A549 (cell line): ENCODE measurements around the gene CPOX. TPM values are rescaled to one million over a fixed set of nuclear protein-coding genes. Genes with fewer than 3 reads are reported as not detected.
"Not testable (repeated sequence)": the region's sequence is repeated elsewhere in the genome, so short reads cannot be mapped to it uniquely, and the experiment has no call there.

ENCODE experiments used
- ATAC-seq, 2 experiments: fragments of 200-7000 bp in 1 of 2; fragments of >200 bp in 1 of 2; cut with Nextera tagmentation in 1 of 2; cut with Tn5 transposase in 1 of 2; 3 replicates each; pipeline versions ENCODE4 v1.8.0 to v1.9.1; 2018 to 2020; ENCODE audit warnings: mild to moderate bottlenecking in 1 of 2, moderate library complexity in 1 of 2
- CTCF ChIA-PET: fragments of 300-600 bp; sonication (Branson Sonifier 250); formaldehyde crosslinking; extraction: SDS; loops from one replicate; lab custom pipeline; 2021; ENCODE audit warnings: antibody characterized with exemption, inconsistent platforms; lab: Yijun Ruan, JAX
- POLR2A ChIA-PET: fragments of 350-600 bp; formaldehyde crosslinking; extraction: SDS; loops from one replicate; lab custom pipeline; 2021; ENCODE audit warnings: antibody characterized with exemption, inconsistent platforms; lab: Yijun Ruan, JAX
- DNase-seq, 2 experiments: peaks; one replicate each; pipeline versions ENCODE4 v3.0.0 to v3.0.0-alpha.2; 2011 to 2016; ENCODE audit warnings: low read depth in 1 of 2, low spot score in 1 of 2
- FAIRE-seq: peaks from 2 replicates; lab custom pipeline; 2011; peaks lifted over from hg19 to GRCh38; lab: Jason Lieb, UNC
- H3K27ac ChIP-seq, 2 experiments: fragments of >200 bp; sonication (Bioruptor Twin); formaldehyde crosslinking; 3 replicates each; pipeline ENCODE4 v1.5.1; 2016 to 2017
- H3K4me1 ChIP-seq: fragments of >200 bp; sonication (Bioruptor Twin); formaldehyde crosslinking; 3 replicates; pipeline ENCODE4 v1.6.1; 2016
- H3K4me2 ChIP-seq: fragments of >200 bp; sonication (Bioruptor Twin); formaldehyde crosslinking; 3 replicates; pipeline ENCODE4 v1.6.1; 2016
- H3K4me3 ChIP-seq: fragments of >200 bp; sonication (Bioruptor Twin); formaldehyde crosslinking; 3 replicates; pipeline ENCODE4 v1.5.1; 2016
- H3K9me3 ChIP-seq: fragments of >200 bp; sonication (Bioruptor Twin); formaldehyde crosslinking; 3 replicates; pipeline ENCODE4 v1.6.1; 2016
- CBX2 ChIP-seq: fragments of 200-600 bp; sonication (generic); IDR thresholded peaks from 2 replicates; pipeline ENCODE4 v1.6.1; 2016; ENCODE audit warnings: low read depth, mild to moderate bottlenecking, borderline replicate concordance
- E2F6 ChIP-seq: IDR thresholded peaks from 2 replicates; pipeline ENCODE4 v1.6.1; 2012; ENCODE audit warnings: low read depth, borderline replicate concordance
- FOSB ChIP-seq: fragments of 250-450 bp; sonication (Bioruptor Pico); IDR thresholded peaks from 2 replicates; pipeline ENCODE4 v1.5.0; 2020; ENCODE audit warnings: mild to moderate bottlenecking, moderate library complexity
- JUN ChIP-seq, 2 experiments: fragments of >200 bp; sonication (Bioruptor Twin); formaldehyde crosslinking; IDR thresholded peaks; 2 replicates in 1 of 2; 3 replicates in 1 of 2; pipeline ENCODE4 v1.6.1; 2016 to 2017
- MAX ChIP-seq: IDR thresholded peaks from 2 replicates; pipeline ENCODE4 v1.6.1; 2012
- POLR2A ChIP-seq: IDR thresholded peaks from 2 replicates; pipeline ENCODE4 v1.6.1; 2012; ENCODE audit warnings: mild to moderate bottlenecking, low read length
- RNF2 ChIP-seq: fragments of 200-600 bp; sonication (generic); IDR thresholded peaks from 2 replicates; pipeline ENCODE4 v1.6.1; 2016; ENCODE audit warnings: low read depth, mild to moderate bottlenecking, antibody characterized with exemption, moderate library complexity, borderline replicate concordance
- USF2 ChIP-seq: fragments of 450-650 bp; IDR thresholded peaks from 2 replicates; pipeline ENCODE4 v1.6.1; 2014; ENCODE audit warnings: antibody characterized with exemption
- ZNF302 ChIP-seq: fragments of 250-450 bp; sonication (Bioruptor Pico); IDR thresholded peaks from 2 replicates; pipeline ENCODE4 v1.9.0; 2021; ENCODE audit warnings: inconsistent platforms, mild to moderate bottlenecking, moderate library complexity
- ZSCAN20 ChIP-seq: fragments of 250-450 bp; sonication (Bioruptor Pico); IDR thresholded peaks from 2 replicates; pipeline ENCODE4 v1.8.0; 2022; ENCODE audit warnings: mild to moderate bottlenecking, moderate library complexity
- WGBS: methylation state at CpG from one replicate; pipeline ENCODE4 v1.1.6; 2017; ENCODE audit errors: missing lambda C conversion rate; 5-methylcytosine and 5-hydroxymethylcytosine counted together
- polyA minus RNA-seq: library from RNA; depleted of rRNA, polyadenylated mRNA; stranded (reverse); fragments of >200 nt; gene quantifications from 2 replicates; pipeline ENCODE4 v1.2.3, GENCODE V29; 2011; rRNA and poly(A)+ RNA removed
- polyA plus RNA-seq, 4 experiments: library from polyadenylated mRNA; depleted of rRNA in 3 of 4; stranded (reverse); fragments of >200 nt; fragmentation: RNase III in 1 of 4; extraction: RNeasy Plus Mini Kit Qiagen cat#74134 plus additional on column Dnase treatment in 1 of 4; gene quantifications; 2 replicates in 3 of 4; 3 replicates in 1 of 4; pipeline ENCODE4 v1.2.3, GENCODE V29; 2011 to 2017
- TF ChIP-seq, protein P1 (sequence below): fragments of 150-350 bp; IDR thresholded peaks from 2 replicates; pipeline ENCODE4 v1.6.1; 2014; ENCODE audit warnings: low read depth, mild to moderate bottlenecking, low read length

The CPOX gene
- polyA plus RNA-seq (2011; rRNA removed) (28.0 and 30.3 TPM in 2 replicates), polyA plus RNA-seq (2017; fragmentation: RNase III; extraction: RNeasy Plus Mini Kit Qiagen cat#74134 plus additional on column Dnase treatment) (20.8 to 25.7 TPM (median 22.1 TPM) in 3 replicates), polyA minus RNA-seq (9.8 and 15.9 TPM in 2 replicates)
- polyA plus RNA-seq (2012; cell fraction: cytosol; rRNA removed) = 19.1 and 22.4 TPM in 2 replicates
- 25.7 and 29.2 TPM in 2 replicates for polyA plus RNA-seq (2012; cell fraction: nucleus; rRNA removed)

DNA sequence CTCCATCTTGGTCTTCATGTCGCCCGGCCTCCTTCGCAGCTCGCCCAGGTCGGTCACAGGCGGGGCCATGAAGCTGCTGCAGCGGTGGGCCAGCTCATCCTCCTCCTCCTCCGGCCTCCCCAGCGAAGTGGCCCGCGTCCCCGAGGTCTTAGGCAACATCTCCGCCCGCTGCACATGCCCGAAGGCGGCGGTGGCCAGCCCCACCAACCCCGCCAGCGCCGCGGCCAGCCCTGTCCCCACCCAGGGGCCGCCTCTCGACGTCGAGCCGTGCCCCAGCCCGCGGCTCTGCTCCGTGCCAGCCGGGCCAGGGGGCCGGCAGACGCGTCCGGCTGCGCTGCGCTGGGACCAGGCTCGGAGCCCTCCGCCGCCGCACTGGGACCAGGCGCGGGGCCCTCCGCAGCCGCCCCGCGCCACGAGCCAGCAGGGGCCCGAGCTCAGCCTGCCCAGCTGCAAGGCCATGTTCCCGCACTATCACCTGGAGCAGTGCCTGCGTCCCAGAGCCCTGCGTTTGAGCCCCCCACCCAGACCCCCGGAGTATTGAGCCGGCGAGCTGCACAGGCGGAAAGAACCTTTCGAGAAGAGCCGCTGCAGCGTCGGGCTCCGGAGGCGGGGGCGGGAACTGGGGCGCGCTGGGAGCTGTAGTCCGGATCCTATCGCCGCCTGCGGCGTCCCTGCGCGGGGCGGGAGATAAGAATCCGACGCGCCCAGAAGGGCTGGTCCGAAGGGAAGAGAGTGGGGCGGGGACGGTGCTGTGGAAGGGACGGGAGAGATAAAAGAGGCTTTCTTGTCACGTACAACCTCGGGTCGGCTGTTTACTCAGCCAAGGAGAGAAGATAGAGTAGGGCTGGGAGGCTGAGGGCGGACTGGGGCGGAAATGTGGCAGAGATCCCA, at the start of gene CPOX:
Gene CPOX (minus strand): TSS at position 566 of the 891 bp plus-strand sequence. CDS start 107 bp downstream, at position 459.
- Histone ChIP-seq H3K4me3 (peak within 1 kb of the TSS; percentile 85), H3K9me3 (no peaks in the 10 kb centered on the region), H3K4me1 (peaks cover 11% of the 10 kb centered on the region; the same call in 1 of the 3 replicates), H3K4me2 (peak within 1 kb of the TSS; percentile 91), H3K27ac (peak within 1 kb of the TSS; percentile 77 to 86)
- ATAC-seq (peak; percentile 97 to 99), DNase-seq (peak; percentile 81 to 88), FAIRE-seq (no peak)
- POLR2A ChIA-PET = interaction anchor here (1.4 to 1.8 kb wide), 2 partner anchors 71 to 308 kb away, joined by 5 to 10 read pairs; partner anchors contain the start of genes CLDND1 and DCBLD2
- peak in 1 of 2 experiments; percentile 70; a peak in 2 of 5 replicates for TF ChIP-seq JUN (IDR thresholded peaks at IDR 0.05)
- no peak for TF ChIP-seq ZSCAN20 (CRISPR knock-in tag)
- TF ChIP-seq POLR2A = peak; percentile 50; the same call in 1 of the 2 replicates
- TF ChIP-seq MAX = peak; percentile 48; the same call in 1 of the 2 replicates
- peak; percentile 43; the same call in 1 of the 2 replicates for TF ChIP-seq E2F6
- no peak for TF ChIP-seq CBX2
- TF ChIP-seq, protein P1, sequence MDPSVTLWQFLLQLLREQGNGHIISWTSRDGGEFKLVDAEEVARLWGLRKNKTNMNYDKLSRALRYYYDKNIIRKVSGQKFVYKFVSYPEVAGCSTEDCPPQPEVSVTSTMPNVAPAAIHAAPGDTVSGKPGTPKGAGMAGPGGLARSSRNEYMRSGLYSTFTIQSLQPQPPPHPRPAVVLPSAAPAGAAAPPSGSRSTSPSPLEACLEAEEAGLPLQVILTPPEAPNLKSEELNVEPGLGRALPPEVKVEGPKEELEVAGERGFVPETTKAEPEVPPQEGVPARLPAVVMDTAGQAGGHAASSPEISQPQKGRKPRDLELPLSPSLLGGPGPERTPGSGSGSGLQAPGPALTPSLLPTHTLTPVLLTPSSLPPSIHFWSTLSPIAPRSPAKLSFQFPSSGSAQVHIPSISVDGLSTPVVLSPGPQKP = no peak
- TF ChIP-seq FOSB (CRISPR knock-in tag) = no peak
- TF ChIP-seq RNF2 = no peak
- TF ChIP-seq ZNF302 (CRISPR knock-in tag) = no peak
- no peak for TF ChIP-seq USF2
- CTCF ChIA-PET = interaction anchor here (0.9 to 10.2 kb wide), 5 partner anchors 10 to 401 kb away, joined by 3 to 77 read pairs (median 6); no protein-coding TSS in a partner anchor
- 4% methylated on average over 20 of the region's 84 CpGs for WGBS

DNA sequence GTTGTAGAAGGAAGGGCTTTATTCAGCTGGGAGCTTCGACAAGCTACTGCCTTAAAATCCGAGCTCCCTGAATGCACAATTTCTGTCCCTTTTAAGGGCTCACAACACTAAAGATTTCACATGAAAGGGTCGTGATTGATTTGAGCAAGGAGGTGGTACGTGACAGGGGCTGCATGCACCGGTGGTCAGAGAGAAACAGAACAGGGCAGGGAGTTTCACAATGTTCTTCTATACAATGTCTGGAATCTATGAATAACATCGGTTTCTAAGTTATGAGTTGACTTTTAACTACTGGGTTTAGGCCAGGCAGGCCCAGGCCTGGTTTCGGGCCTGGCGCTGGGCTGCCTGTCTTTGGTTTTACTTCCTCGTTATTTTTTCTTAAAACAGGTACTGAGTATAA, 49.4 kb upstream of the CPOX start:
- DNase-seq, ATAC-seq, FAIRE-seq, H3K27ac ChIP-seq, H3K4me3 ChIP-seq, H3K4me2 ChIP-seq, POLR2A ChIA-PET, H3K4me1 ChIP-seq, H3K9me3 ChIP-seq: not testable (repeated sequence)
- CTCF ChIA-PET = interaction anchor here (1.0 to 1.1 kb wide), 2 partner anchors 11 to 14 kb away, joined by 3 to 5 read pairs; no protein-coding TSS in a partner anchor
- WGBS = 46% methylated on average over 9 of the region's 9 CpGs

GRCh38 chr3:98641756-98642155, 48.3 kb upstream of the CPOX start:
- H3K4me1 ChIP-seq, ATAC-seq, H3K4me3 ChIP-seq, H3K4me2 ChIP-seq, H3K27ac ChIP-seq, DNase-seq, POLR2A ChIA-PET, FAIRE-seq, H3K9me3 ChIP-seq: not testable (repeated sequence)
- CTCF ChIA-PET = interaction anchor here (1.0 to 1.2 kb wide), 3 partner anchors 10 to 175 kb away, joined by 3 to 5 read pairs (median 3); no protein-coding TSS in a partner anchor
- WGBS = 13% methylated on average over 2 of the region's 2 CpGs

GRCh38 chr3:98638515-98638914, 45.1 kb upstream of the CPOX start:
- H3K9me3 ChIP-seq, DNase-seq, FAIRE-seq, H3K4me1 ChIP-seq, POLR2A ChIA-PET, ATAC-seq, H3K4me3 ChIP-seq, H3K4me2 ChIP-seq, CTCF ChIA-PET, H3K27ac ChIP-seq: not testable (repeated sequence)
- 6% methylated on average over 2 of the region's 2 CpGs for WGBS
